Neural progenitor cell (in vitro differentiated cells): ENCODE measurements around the gene CIITA.

Source experiments
- CTCF ChIP-seq: fragments of 200-600 bp; sonication (generic); IDR thresholded peaks from 2 replicates; pipeline ENCODE4 v1.5.1; 2017; ENCODE audit warnings: antibody characterized with exemption, mild to moderate bottlenecking
- EZH2 ChIP-seq: fragments of 200-600 bp; sonication (generic); IDR thresholded peaks from 2 replicates; pipeline ENCODE4 v1.6.1; 2017; ENCODE audit warnings: antibody characterized with exemption, mild to moderate bottlenecking, moderate library complexity
- EZH2phosphoT487 ChIP-seq: fragments of 200-600 bp; sonication (generic); IDR thresholded peaks from 2 replicates; pipeline ENCODE4 v1.6.1; 2017; ENCODE audit warnings: antibody characterized with exemption

- no peak for TF ChIP-seq CTCF
- no peak for TF ChIP-seq EZH2
- TF ChIP-seq EZH2phosphoT487 = no peak
These were observed 66.0 kb downstream of the CIITA start for GRCh38 chr16:10943064-10943353.
